Suprapubic skin (tissue), 4 donors: ENCODE data around the gene NRP2. TPM values are rescaled to one million over a fixed set of nuclear protein-coding genes. Genes with fewer than 3 reads are reported as not detected.

Experiments used
- DNase-seq, 2 donors: peaks; one replicate each; pipeline ENCODE4 v3.0.0-alpha.2; 2019; ENCODE audit warnings: low spot score in 2 of 2
- H3K27ac ChIP-seq: fragments of 200-600 bp; sonication (generic); one replicate; pipeline ENCODE4 v1.5.1; 2019
- H3K27me3 ChIP-seq: fragments of 200-600 bp; sonication (generic); one replicate; pipeline ENCODE4 v1.5.1; 2019
- H3K36me3 ChIP-seq: fragments of 200-600 bp; sonication (generic); one replicate; pipeline ENCODE4 v1.5.1; 2019
- H3K4me1 ChIP-seq: fragments of 200-600 bp; sonication (generic); one replicate; pipeline ENCODE4 v1.5.1; 2019
- H3K4me3 ChIP-seq: fragments of 200-600 bp; sonication (generic); one replicate; pipeline ENCODE4 v1.5.1; 2019; ENCODE audit warnings: mild to moderate bottlenecking
- H3K9me3 ChIP-seq: fragments of 200-600 bp; sonication (generic); one replicate; pipeline ENCODE4 v1.5.1; 2019
- EP300 ChIP-seq: sonication (generic); formaldehyde crosslinking; IDR thresholded peaks from one replicate; pipeline ENCODE4 v1.6.1; 2017; ENCODE audit warnings: antibody characterized with exemption
- POLR2A ChIP-seq, 2 donors: fragments of 450-650 bp; IDR thresholded peaks; one replicate each; pipeline ENCODE4 v1.6.1; 2017; ENCODE audit warnings: antibody characterized with exemption in 2 of 2, mild to moderate bottlenecking in 2 of 2, moderate library complexity in 2 of 2
- POLR2AphosphoS5 ChIP-seq, 3 donors: sonication (generic); formaldehyde crosslinking; IDR thresholded peaks; one replicate each; pipeline ENCODE4 v1.6.1; 2017; ENCODE audit warnings: antibody characterized with exemption in 3 of 3
- WGBS: methylation state at CpG from one replicate; pipeline ENCODE4 v1.1.5; 2018; 5-methylcytosine and 5-hydroxymethylcytosine counted together
- total RNA-seq, 4 donors: library from RNA; depleted of rRNA; stranded (reverse); fragments of >200 nt; gene quantifications; one replicate each; pipeline ENCODE4 v1.1.0, GENCODE V29; 2016
- TF ChIP-seq, protein P1 (sequence below), 2 donors: fragments of 200-600 bp in 1 of 2; fragments of 450-650 bp in 1 of 2; sonication (generic) in 1 of 2; IDR thresholded peaks; one replicate each; pipeline ENCODE4 v1.5.1; 2016 to 2019; ENCODE audit warnings: antibody characterized with exemption in 2 of 2, mild to moderate bottlenecking in 1 of 2, moderate library complexity in 1 of 2

NRP2 gene
- total RNA-seq, 4 donors from 2014 or later, result 3.4 to 8.9 (median 6.6) TPM

DNA sequence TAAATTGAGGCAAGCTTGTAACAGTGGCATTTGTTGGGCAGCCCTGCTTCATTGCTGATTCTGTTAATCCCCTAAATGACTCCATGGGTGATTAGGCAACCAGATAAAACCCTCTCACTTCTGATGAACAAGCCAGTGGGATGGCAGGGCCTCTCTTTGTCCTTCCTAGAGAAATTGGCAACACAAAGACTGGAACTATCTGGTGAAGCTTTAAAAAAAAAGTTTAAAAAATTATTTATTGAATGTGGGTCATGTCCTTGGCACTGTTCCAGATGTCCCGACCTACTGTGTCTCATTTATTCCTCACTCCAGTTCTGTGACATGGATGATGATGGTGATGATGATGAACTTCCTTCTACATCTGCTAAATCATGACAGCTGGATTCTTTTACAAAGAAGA is 30.8 kb downstream of the NRP2 start:
- no peak for DNase-seq
- WGBS, result 16% methylated on average over 1 of the region's 1 CpG
- no peaks in the 10 kb centered on the region for H3K9me3 ChIP-seq
- no peaks in the 10 kb centered on the region for H3K36me3 ChIP-seq
- no peak overlapping the region for H3K27ac ChIP-seq
- peaks cover 9% of the 10 kb centered on the region for H3K4me1 ChIP-seq
- no peak overlapping the region for H3K4me3 ChIP-seq
- TF ChIP-seq, protein P1, sequence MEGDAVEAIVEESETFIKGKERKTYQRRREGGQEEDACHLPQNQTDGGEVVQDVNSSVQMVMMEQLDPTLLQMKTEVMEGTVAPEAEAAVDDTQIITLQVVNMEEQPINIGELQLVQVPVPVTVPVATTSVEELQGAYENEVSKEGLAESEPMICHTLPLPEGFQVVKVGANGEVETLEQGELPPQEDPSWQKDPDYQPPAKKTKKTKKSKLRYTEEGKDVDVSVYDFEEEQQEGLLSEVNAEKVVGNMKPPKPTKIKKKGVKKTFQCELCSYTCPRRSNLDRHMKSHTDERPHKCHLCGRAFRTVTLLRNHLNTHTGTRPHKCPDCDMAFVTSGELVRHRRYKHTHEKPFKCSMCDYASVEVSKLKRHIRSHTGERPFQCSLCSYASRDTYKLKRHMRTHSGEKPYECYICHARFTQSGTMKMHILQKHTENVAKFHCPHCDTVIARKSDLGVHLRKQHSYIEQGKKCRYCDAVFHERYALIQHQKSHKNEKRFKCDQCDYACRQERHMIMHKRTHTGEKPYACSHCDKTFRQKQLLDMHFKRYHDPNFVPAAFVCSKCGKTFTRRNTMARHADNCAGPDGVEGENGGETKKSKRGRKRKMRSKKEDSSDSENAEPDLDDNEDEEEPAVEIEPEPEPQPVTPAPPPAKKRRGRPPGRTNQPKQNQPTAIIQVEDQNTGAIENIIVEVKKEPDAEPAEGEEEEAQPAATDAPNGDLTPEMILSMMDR (IDR thresholded peaks at IDR 0.05), result no peak
- TF ChIP-seq POLR2AphosphoS5 (IDR thresholded peaks at IDR 0.05), result no peak
- TF ChIP-seq POLR2A (IDR thresholded peaks at IDR 0.05), result no peak
- TF ChIP-seq EP300, result no peak
- no peaks in the 10 kb centered on the region for H3K27me3 ChIP-seq

- no peak for DNase-seq
- Histone ChIP-seq H3K4me1 (peaks cover 5% of the 10 kb centered on the region), H3K4me3 (no peak overlapping the region), H3K36me3 (no peaks in the 10 kb centered on the region), H3K9me3 (no peaks in the 10 kb centered on the region), H3K27ac (peak overlapping the region; percentile 45), H3K27me3 (no peaks in the 10 kb centered on the region)
- WGBS, result 61% methylated on average over 5 of the region's 5 CpGs
- TF ChIP-seq EP300 (no peak), POLR2AphosphoS5 (IDR thresholded peaks at IDR 0.05) (no peak)
These were observed 31.9 kb downstream of the NRP2 start for GRCh38 chr2:205714058-205714776.

- H3K36me3 ChIP-seq, result no peaks in the 10 kb centered on the region
- peaks cover 4% of the 10 kb centered on the region for H3K4me1 ChIP-seq
- WGBS, result 81% methylated on average over 13 of the region's 13 CpGs
- peak overlapping the region; percentile 45 for H3K27ac ChIP-seq
- H3K9me3 ChIP-seq, result no peaks in the 10 kb centered on the region
- TF ChIP-seq EP300, result no peak
- no peak for TF ChIP-seq POLR2A (IDR thresholded peaks at IDR 0.05)
- TF ChIP-seq, protein P1 (IDR thresholded peaks at IDR 0.05), result no peak
- TF ChIP-seq POLR2AphosphoS5 (IDR thresholded peaks at IDR 0.05), result no peak
- DNase-seq, result no peak
- no peaks in the 10 kb centered on the region for H3K27me3 ChIP-seq
- H3K4me3 ChIP-seq, result no peak overlapping the region
These were observed 32.8 kb downstream of the NRP2 start for GRCh38 chr2:205714789-205715720.

GRCh38 chr2:205715831-205716525 is 33.7 kb downstream of the NRP2 start:
- Histone ChIP-seq H3K36me3 (no peaks in the 10 kb centered on the region), H3K9me3 (no peaks in the 10 kb centered on the region), H3K27ac (no peak overlapping the region), H3K4me3 (no peak overlapping the region), H3K27me3 (no peaks in the 10 kb centered on the region), H3K4me1 (peaks cover 4% of the 10 kb centered on the region)
- no peak for DNase-seq
- 80% methylated on average over 20 of the region's 20 CpGs for WGBS
- TF ChIP-seq, protein P1 (IDR thresholded peaks at IDR 0.05), result no peak
- TF ChIP-seq POLR2A (IDR thresholded peaks at IDR 0.05), result no peak
- no peak for TF ChIP-seq EP300
- no peak for TF ChIP-seq POLR2AphosphoS5 (IDR thresholded peaks at IDR 0.05)

- H3K27me3 ChIP-seq, result no peaks in the 10 kb centered on the region
- H3K27ac ChIP-seq, result no peak overlapping the region
These were observed 35.0 kb downstream of the NRP2 start for GRCh38 chr2:205717175-205717846.

More at GRCh38 chr2:205717175-205717846, 35.0 kb downstream of the NRP2 start:
- WGBS, result 90% methylated on average over 10 of the region's 10 CpGs
- no peak overlapping the region for H3K4me3 ChIP-seq
- H3K36me3 ChIP-seq, result no peaks in the 10 kb centered on the region
- no peak for TF ChIP-seq POLR2AphosphoS5 (IDR thresholded peaks at IDR 0.05)
- no peak for TF ChIP-seq EP300
- TF ChIP-seq, protein P1 (IDR thresholded peaks at IDR 0.05), result no peak
- TF ChIP-seq POLR2A (IDR thresholded peaks at IDR 0.05), result no peak
- H3K4me1 ChIP-seq, result peaks cover 4% of the 10 kb centered on the region
- no peak for DNase-seq
- no peaks in the 10 kb centered on the region for H3K9me3 ChIP-seq
